ENCODE data around the gene FOXR1.
"Not testable (repeated sequence)": the region's sequence is repeated elsewhere in the genome, so short reads cannot be mapped to it uniquely, and the experiment has no call there.

GRCh38 chr11:118991486-118992038, 20.0 kb downstream of the FOXR1 start:
- not testable (repeated sequence) for TF ChIP-seq CTCF (IDR thresholded peaks at IDR 0.05); MAX (CRISPR knock-in tag; IDR thresholded peaks at IDR 0.05); ZNF263 (CRISPR knock-in tag; IDR thresholded peaks at IDR 0.05; ENCODE audit: low read depth); ESRRA (CRISPR knock-in tag; IDR thresholded peaks at IDR 0.05; ENCODE audit: borderline replicate concordance); NR2C2 (CRISPR knock-in tag; IDR thresholded peaks at IDR 0.05); USF2 (CRISPR knock-in tag; IDR thresholded peaks at IDR 0.05); TP53 (CRISPR knock-in tag; IDR thresholded peaks at IDR 0.05); ETV6 (CRISPR knock-in tag; IDR thresholded peaks at IDR 0.05)

Data from WTC11 (cell line).